SK-N-SH (cell line): ENCODE results near the gene MARCHF11.

Experiments
- CTCF ChIP-seq: fragments of 200-600 bp; sonication (generic); IDR thresholded peaks from 2 replicates; pipeline ENCODE4 v1.6.1; 2017; ENCODE audit warnings: antibody characterized with exemption, mild to moderate bottlenecking, moderate library complexity
- EP300 ChIP-seq, 2 experiments: IDR thresholded peaks; 2 replicates each; pipeline versions ENCODE4 v1.4.0 to v1.6.1; 2012; ENCODE audit warnings: borderline replicate concordance in 1 of 2, low read depth in 1 of 2, low read length in 1 of 2
- POLR2AphosphoS5 ChIP-seq: IDR thresholded peaks from 2 replicates; pipeline ENCODE4 v1.6.1; 2012; ENCODE audit warnings: low read depth, low read length

GRCh38 chr5:16104961-16105360, 74.6 kb downstream of the MARCHF11 start:
- TF ChIP-seq POLR2AphosphoS5 (no peak), CTCF (no peak), EP300 (IDR thresholded peaks at IDR 0.05; ENCODE audit: borderline replicate concordance in 1 of 2, low read depth in 1 of 2, low read length in 1 of 2) (no peak)
